Measurements from ENCODE around the gene MIS18A. TPM values are rescaled to one million over a fixed set of nuclear protein-coding genes. Genes with fewer than 3 reads are reported as not detected.

The MIS18A gene
- total RNA-seq, 3 donors from 2014 or later (not counting 1 experiment from before 2014, with no cell fraction given): 4.2 to 7.9 (median 5.2) TPM

DNA sequence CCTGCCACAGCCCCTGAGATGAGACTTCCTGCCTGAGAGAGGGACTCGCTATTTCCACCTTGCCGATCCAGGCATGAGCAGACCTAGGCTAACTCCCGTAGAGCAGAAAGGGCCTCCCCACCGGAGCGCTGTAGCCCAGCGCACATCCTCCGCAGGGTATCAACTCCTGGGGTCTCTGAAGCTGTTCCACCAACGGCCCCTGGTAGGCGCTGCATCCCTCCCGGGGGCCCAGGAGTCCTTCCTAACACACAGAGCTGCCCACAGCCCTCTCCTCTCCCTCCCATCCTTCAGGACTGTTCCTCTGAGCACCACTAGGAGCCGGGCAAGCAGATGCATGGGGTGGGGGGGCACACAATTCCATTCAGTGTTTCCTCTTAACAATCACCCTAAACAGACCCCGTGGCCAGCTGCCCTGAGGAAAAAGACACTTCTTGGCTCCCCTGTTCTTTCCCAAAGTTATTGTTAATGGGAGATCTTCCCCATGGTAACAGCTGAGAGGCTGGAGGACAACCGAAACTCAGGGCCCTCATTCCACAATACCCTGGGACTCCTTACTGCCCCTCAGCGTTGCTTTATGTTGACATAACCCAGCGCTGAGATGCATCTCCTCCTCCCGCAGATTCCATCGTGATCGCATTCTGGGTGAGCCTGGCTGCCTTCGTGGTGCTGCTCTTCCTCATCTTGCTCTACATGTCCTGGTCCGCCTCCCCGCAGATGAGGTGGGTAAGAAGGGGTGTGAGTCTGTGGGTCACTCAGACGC is 27.4 kb upstream of the MIS18A start:
- no peak overlapping the region for H3K27ac ChIP-seq (ENCODE audit: low read length)
- ATAC-seq: no peak
- Mint-ChIP-seq H3K4me3 (no peak overlapping the region), H3K9me3 (no peaks in the 10 kb centered on the region), H3K36me3 (no peaks in the 10 kb centered on the region), H3K27me3 (ENCODE audit: low read depth in 2 of 2) (no peaks in the 10 kb centered on the region), H3K4me1 (no peaks in the 10 kb centered on the region), H3K27ac (no peak overlapping the region)
- no peaks in the 10 kb centered on the region for H3K4me1 ChIP-seq (ENCODE audit: control insufficient read depth, insufficient read depth, low read length)
- H3K36me3 ChIP-seq (ENCODE audit: control insufficient read depth, insufficient read depth, low read length): peaks cover 2% of the 10 kb centered on the region
- no peak for DNase-seq
- 87% methylated on average over 21 of the region's 22 CpGs for WGBS (ENCODE audit: insufficient coverage)
- H3K9me3 ChIP-seq (ENCODE audit: control insufficient read depth, insufficient read depth, low read length): no peaks in the 10 kb centered on the region
- no peak overlapping the region for H3K4me3 ChIP-seq (ENCODE audit: low read length)
- intact Hi-C loops (cut with micrococcal nuclease): no loop called here
- TF ChIP-seq CTCF (IDR thresholded peaks at IDR 0.05): no peak
- no peaks in the 10 kb centered on the region for H3K27me3 ChIP-seq (ENCODE audit: control insufficient read depth, insufficient read depth, low read length)

DNA sequence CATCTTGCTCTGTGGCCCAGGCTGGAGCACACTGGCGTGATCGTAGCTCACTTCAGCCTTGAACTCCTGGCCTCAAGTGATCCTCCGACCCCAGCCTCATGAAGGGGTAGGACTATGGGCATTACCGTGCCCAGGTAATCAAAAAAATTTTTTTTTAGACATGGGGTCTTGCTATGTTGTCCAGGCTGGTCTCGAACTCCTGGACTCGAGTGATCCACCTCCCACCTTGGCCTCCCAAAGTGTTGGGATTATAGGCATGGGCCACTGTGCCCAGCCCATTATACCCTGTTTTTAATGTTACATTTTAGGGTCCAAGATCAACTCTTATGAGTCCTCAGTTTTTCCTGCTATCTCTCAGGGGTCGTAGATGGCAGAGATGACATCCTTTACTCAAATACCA is 26.1 kb upstream of the MIS18A start:
- 92% methylated on average over 7 of the region's 7 CpGs for WGBS (ENCODE audit: insufficient coverage)
- Mint-ChIP-seq H3K27ac (no peak overlapping the region), H3K36me3 (no peaks in the 10 kb centered on the region)

DNA sequence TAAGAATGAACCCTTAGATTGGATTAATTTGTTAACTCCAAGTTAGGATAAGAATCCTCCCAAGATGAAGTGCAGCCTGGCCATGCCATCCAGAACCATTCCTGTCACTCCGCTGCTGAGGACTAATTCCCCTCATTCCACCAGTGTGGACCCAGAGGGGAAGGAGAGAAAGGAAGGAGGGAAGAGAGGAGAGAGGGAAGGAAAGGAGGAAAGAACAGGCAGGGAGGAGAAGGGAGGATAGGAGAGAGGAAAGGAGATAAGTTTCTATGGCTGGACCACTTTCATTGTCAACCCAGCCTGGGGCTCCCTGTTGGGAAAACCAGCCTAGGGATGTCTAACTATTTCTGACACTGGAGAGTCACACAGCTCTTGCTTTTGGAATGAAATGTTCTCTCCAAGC is 24.5 kb upstream of the MIS18A start:
- no peaks in the 10 kb centered on the region for H3K27me3 ChIP-seq (ENCODE audit: control insufficient read depth, insufficient read depth, low read length)
- no peaks in the 10 kb centered on the region for H3K36me3 Mint-ChIP-seq
- H3K4me3 Mint-ChIP-seq: no peak overlapping the region
- no peaks in the 10 kb centered on the region for H3K27me3 Mint-ChIP-seq (ENCODE audit: low read depth in 2 of 2)
- no peak for DNase-seq
- H3K9me3 ChIP-seq (ENCODE audit: control insufficient read depth, insufficient read depth, low read length): no peaks in the 10 kb centered on the region
- no peaks in the 10 kb centered on the region for H3K4me1 Mint-ChIP-seq
- intact Hi-C loops (cut with micrococcal nuclease): no loop called here
- no peak for ATAC-seq
- no peak for TF ChIP-seq CTCF (IDR thresholded peaks at IDR 0.05)
- H3K27ac Mint-ChIP-seq: peak overlapping the region in 1 of 2 donors; percentile 60
- no peaks in the 10 kb centered on the region for H3K4me1 ChIP-seq (ENCODE audit: control insufficient read depth, insufficient read depth, low read length)
- no peaks in the 10 kb centered on the region for H3K9me3 Mint-ChIP-seq
- no CpG with 5 or more reads among the region's 1 CpG for WGBS (ENCODE audit: insufficient coverage)
- H3K36me3 ChIP-seq (ENCODE audit: control insufficient read depth, insufficient read depth, low read length): peaks cover under 1% of the 10 kb centered on the region
- H3K4me3 ChIP-seq (ENCODE audit: low read length): no peak overlapping the region
- H3K27ac ChIP-seq (ENCODE audit: low read length): no peak overlapping the region

More for the DNA sequence above, 26.1 kb upstream of the MIS18A start:
- TF ChIP-seq CTCF (IDR thresholded peaks at IDR 0.05): no peak
- no peaks in the 10 kb centered on the region for H3K27me3 Mint-ChIP-seq (ENCODE audit: low read depth in 2 of 2)
- no peaks in the 10 kb centered on the region for H3K4me1 Mint-ChIP-seq
- Histone ChIP-seq H3K4me3 (ENCODE audit: low read length) (no peak overlapping the region), H3K36me3 (ENCODE audit: control insufficient read depth, insufficient read depth, low read length) (peaks cover 2% of the 10 kb centered on the region), H3K27me3 (ENCODE audit: control insufficient read depth, insufficient read depth, low read length) (no peaks in the 10 kb centered on the region), H3K9me3 (ENCODE audit: control insufficient read depth, insufficient read depth, low read length) (no peaks in the 10 kb centered on the region), H3K4me1 (ENCODE audit: control insufficient read depth, insufficient read depth, low read length) (no peaks in the 10 kb centered on the region), H3K27ac (ENCODE audit: low read length) (no peak overlapping the region)
- ATAC-seq (no peak), DNase-seq (no peak)
- intact Hi-C loops (cut with micrococcal nuclease): no loop called here
- H3K9me3 Mint-ChIP-seq: no peaks in the 10 kb centered on the region
- H3K4me3 Mint-ChIP-seq: no peak overlapping the region

DNA sequence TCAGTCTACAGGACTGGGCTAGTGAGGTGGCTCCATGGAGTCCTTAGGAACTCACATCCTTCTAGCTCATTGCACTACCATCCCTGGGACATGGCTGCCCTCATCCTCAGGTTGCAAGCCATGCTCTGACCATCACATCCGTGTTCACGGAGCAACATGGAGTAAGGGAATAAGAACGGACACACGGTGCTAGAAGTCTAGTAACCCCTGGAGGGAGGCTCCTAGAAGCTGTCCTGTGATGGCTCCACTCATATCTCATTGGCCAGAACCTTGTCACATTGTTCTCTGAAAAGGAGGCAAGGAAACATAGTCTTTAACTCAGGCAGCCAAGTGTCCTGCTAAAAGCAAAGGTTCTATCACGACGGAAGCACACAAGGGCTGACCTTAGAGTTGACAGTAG is 23.7 kb upstream of the MIS18A start:
- no peak for DNase-seq
- no peak overlapping the region for H3K27ac Mint-ChIP-seq
- 96% methylated on average over 6 of the region's 6 CpGs for WGBS (ENCODE audit: insufficient coverage)

More for the DNA sequence above, 23.7 kb upstream of the MIS18A start:
- no peaks in the 10 kb centered on the region for H3K36me3 ChIP-seq (ENCODE audit: control insufficient read depth, insufficient read depth, low read length)
- no peaks in the 10 kb centered on the region for H3K36me3 Mint-ChIP-seq
- H3K27ac ChIP-seq (ENCODE audit: low read length): no peak overlapping the region
- no peak for ATAC-seq
- no peaks in the 10 kb centered on the region for H3K4me1 Mint-ChIP-seq
- H3K4me1 ChIP-seq (ENCODE audit: control insufficient read depth, insufficient read depth, low read length): no peaks in the 10 kb centered on the region
- no peaks in the 10 kb centered on the region for H3K9me3 ChIP-seq (ENCODE audit: control insufficient read depth, insufficient read depth, low read length)
- no peaks in the 10 kb centered on the region for H3K27me3 Mint-ChIP-seq (ENCODE audit: low read depth in 2 of 2)
- H3K4me3 ChIP-seq (ENCODE audit: low read length): no peak overlapping the region
- H3K9me3 Mint-ChIP-seq: no peaks in the 10 kb centered on the region
- no peak for TF ChIP-seq CTCF (IDR thresholded peaks at IDR 0.05)
- intact Hi-C loops (cut with micrococcal nuclease): no loop called here
- no peaks in the 10 kb centered on the region for H3K27me3 ChIP-seq (ENCODE audit: control insufficient read depth, insufficient read depth, low read length)
- H3K4me3 Mint-ChIP-seq: no peak overlapping the region

All from natural killer cell (primary cell).